NOMO-1 (cell line): Measurements from ENCODE around the gene BBS4.

Experiments used
- DNase-seq, 2 experiments: peaks; one replicate each; lab custom pipeline; 2025; ENCODE audit not compliant: unreplicated experiment in 2 of 2; lab: John Stamatoyannopoulos, UW

Gene BBS4

DNA sequence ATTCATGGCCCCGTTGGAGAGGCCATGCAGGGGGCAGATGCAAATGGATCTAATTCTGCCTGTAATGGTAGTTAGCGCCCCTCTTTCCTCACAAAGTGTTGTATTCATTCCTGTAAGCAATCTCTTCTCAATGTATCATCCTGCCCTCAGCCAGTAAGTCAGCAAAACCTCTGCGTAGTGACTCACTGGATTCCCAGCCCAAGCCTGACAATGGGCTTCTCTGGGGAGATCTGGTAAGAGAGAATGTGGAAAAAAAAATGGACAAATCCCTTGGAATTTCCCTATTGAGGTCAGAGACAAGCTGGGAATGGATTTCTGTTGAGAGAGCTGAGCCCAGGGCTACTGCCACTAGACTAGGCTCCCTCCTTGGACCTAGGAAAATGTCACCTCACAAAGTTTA, 72.2 kb downstream of the BBS4 start:
- no peak for DNase-seq

DNA sequence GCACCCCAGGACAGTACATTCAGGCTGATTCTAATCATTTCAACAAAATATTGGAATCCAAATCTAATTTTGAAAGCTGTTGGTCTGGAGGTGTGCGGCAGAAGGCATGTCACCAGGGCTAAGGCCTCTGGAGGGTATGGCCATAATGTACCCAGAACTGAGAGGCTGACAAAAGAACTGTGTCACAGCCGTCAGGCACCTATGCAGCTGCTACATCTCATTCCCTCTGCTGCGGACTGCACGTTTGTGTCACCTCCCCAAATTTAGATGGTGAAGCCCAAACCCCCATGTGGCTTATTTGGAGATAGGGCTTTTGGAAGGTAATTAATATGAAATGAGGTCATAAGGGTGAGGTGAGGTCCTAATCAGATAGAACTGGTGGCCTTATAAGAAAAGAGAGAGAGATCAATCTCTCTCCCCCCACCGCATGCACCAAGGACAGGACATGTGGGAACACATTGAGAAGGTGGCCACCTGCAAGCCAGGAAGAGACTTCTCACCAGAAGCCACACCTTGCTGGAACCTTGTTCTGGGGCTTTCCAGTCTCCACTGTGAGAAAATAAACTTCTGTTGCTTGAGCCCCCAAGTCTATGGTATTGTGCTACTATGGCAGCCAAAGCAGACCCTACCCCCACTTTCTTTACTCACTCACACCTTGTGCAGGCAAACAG, 74.7 kb downstream of the BBS4 start:
- DNase-seq: no peak

DNA sequence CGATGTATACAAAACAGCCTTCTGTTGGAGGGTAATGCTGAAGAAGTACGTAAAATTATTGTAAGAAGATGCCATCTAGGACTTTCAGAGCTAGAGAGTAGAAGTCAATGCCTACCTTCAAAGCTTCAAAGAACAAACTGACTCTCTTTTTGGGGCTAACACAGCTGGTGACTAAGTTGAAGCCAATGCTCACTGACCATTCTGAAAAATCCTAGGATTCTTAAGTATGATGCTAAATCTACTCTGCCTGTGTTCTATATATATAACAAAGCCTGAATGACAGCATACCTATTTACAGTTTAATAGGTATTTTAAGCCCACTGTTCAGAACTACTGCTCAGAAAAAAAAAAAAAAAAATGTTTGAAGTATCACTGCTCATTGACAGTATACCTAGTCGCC, 78.6 kb downstream of the BBS4 start:
- DNase-seq: no peak

DNA sequence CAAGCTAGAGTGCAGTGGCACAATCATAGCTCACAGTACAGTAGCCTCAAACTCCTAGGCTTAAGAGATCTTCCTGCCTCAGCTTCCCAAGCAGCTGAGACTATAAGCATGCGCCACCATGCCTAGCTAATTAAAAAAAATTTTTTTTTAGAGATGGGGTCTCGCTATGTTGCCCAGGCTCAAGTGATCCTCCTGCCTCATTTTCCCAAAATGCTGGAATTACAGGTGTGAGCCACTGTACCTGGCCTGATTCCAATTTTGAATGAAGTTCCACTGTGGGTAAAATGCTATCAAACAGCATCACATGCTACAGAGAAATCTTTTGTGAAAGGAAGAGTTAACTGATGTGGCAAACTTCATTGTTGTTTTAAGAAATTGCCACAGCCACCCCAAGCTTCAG, 80.0 kb downstream of the BBS4 start:
- DNase-seq: no peak

DNA sequence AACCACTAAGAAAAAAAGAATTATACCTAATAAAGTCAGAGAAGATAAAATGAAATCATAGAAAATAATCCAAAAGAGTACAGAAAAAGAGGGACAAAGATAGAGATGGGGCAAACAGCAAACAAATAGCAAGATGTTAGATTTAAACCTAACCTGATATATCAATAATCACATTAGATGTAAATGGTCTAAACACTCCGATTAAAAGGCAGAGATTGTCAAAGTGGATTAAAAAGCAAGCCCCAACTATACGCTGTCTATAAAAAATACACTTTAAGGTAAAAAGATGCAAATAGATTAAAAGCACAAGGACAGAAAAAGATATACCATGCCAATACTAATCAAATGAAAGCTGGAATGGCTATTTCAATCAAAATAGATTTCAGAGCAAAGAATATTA, 80.8 kb downstream of the BBS4 start:
- DNase-seq: no peak

DNA sequence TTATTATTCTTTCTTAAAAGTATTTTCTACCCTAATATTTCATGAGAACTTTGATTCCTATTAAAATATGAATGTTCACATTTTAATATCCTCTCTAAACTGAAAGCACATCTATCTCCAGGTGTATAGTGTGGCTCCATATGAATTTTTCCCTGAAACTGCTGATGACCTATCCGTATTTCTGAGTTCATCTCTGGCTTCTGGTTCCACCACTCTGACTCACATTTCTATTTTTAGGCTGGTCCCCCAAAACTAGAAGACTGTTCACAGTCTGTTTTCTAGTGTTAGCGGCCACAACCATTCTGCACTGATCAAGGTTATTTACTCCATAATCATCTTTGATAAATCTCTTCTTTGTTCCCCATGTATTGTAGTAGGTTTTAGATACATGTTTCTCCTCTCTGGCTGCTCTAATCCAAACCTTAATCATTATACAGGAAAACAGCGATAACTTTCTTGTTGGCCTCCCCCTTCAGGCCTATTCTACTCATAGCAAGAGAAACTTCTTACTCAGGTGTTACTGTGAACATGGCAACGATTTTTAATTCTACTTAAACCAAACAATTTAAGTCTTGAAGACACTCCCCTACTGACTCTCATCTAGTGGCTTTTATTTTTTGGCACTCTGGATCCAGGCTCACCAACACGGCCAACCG, 84.8 kb downstream of the BBS4 start:
- no peak for DNase-seq

DNA sequence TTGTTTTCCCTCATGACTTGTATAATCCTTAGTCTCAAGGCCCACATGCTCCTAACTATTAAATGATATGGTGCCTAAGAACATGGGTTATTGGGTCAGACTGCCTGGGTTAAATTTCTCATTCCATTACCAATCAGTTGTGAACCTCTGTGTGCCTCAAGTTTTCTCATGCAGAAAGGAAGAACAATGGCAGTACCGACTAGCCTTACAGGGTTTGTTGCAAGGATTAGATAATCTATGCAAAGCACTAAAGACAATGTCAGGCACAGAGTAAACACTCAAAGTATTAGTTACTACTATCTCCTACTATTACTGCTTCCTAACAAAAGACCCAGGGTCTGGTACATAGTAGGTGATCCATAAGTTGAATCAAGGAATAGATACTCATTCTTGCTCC, 85.3 kb downstream of the BBS4 start:
- DNase-seq: no peak

DNA sequence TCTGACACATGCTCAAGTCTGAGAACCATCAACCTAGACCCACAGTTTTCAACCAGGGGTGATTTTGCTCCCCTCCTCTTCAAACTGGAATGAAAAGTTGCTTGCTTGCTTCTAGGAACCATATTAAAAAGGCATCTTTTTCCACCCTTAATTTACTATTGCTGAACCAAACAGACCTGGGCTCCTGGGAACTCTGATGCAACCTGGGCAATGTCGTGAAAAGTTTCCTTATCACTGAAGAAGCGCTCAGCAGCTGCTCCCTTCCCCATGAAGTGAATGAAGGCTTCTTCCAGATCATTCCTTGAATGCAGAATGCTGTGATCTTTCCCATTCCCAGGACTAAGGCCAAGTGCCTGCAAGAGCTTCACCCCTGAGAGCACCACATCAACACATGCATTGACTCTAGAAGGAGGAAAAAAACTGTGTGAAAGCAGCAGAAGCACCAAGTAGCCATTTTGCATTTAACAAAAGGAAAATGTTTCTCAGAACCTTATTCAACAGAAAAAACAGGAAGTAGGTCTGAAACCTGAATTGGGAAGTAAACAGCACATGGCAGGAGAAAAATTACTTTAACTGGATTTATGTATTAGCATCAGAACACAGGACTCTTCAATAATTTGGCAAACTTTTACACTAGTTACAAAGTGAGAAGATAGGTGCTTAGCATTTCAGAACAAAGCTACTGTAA, 88.8 kb downstream of the BBS4 start:
- peak; percentile 33 to 68 for DNase-seq

DNA sequence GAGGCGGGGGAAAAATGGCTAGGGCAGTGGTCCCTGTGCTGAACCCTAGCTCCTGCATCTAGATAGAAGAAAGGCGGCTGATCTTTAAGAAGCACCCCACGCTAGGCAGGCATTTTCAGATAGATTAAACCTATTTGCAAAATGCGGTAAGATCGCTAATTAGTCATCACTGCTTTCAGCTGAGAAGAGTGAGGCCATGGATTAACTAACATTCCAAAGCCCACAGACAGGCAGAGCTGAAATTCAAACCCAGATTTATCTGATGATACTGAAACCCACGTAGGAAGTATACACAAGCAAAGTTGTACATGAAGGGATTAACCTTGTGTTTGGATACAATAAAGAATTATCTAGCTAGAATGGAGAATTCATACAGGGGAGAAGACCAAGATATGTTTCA, 92.8 kb downstream of the BBS4 start:
- DNase-seq: no peak

DNA sequence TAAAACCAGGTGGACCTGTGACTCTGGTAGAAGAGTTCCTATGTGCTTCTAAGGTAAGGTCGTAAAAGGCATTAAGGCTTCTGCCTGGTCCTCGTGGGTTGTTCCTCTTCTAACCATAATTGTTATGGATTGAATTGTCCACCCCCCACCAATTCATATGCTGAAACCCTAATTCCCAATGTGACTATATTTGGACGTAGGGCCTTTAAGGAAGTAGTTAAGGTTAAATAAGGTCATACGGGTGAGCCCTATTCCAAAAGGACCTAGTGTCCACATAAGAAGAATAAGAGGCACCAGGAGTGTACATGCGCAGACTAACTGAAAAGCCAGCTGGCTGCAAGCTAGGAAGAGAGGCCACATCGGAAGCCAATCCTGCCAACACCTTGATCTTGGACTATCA, 95.6 kb downstream of the BBS4 start:
- peak in 1 of 2 experiments; percentile 24 for DNase-seq

DNA sequence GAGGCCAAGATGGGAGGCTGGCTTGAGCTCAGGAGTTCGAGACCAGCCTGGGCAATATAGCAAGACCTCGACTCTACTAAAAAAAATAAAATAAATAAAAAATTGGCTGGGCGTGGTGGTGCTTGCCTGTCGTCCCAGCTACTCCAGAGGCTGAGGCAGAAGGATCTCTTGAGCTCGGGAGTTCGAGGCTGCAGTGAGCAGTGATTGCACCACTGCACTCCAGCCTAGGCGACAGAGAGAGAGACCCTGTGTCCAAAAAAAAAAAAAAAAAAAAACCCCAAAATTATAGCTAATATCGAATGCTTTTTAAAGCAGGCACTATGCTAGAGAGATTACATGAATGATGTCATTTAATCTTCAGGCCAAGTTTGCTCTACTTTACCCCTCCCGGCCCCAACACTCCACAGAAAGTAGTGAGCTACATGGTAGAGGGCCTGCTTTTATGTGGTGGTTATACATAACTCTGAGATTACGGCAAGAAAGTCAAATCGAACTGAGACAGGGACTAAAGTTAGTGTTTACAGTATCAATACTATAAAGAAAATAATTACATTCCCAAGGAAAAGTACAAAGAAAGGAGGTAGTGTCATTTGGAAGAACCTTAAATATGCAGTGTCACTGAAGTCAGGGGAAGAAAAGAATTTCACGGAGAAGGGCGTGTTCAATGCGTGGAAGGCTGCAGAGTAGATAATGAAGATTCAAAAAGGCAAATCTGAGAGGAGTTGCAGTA, 96.4 kb downstream of the BBS4 start:
- DNase-seq: peak; percentile 0 to 10

DNA sequence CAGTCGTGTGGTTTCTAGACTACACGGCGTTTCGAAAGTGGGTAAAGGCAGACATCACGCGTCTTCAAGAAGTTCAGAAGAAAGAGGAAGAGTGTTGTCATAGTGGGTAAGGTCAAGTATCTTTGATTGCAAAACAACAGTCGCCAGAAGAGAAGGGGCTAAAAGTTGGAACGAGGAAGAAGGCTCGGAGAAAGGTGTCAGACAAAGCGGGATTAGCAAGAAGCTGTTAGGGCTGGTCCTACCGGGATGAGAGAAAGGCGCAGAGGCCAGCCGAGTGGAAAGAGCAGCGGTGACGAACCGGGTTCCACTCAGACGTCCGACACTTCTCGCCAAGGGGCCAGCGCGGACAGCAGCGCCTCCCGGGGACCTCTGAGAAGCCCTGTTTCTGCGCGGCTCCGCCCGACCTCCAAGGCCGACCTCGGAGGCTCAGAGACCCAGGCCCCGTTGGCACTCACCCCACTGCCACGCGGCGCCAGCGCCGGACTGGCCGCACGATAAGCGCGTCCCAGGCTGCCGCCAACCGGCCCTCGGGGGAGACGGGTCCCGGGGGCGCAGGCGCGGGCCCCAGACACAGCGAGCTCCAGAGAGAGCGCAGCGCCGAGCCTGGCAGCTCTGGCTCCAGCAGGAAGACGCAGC, 97.1 kb downstream of the BBS4 start:
- DNase-seq: peak; percentile 91 to 98

DNA sequence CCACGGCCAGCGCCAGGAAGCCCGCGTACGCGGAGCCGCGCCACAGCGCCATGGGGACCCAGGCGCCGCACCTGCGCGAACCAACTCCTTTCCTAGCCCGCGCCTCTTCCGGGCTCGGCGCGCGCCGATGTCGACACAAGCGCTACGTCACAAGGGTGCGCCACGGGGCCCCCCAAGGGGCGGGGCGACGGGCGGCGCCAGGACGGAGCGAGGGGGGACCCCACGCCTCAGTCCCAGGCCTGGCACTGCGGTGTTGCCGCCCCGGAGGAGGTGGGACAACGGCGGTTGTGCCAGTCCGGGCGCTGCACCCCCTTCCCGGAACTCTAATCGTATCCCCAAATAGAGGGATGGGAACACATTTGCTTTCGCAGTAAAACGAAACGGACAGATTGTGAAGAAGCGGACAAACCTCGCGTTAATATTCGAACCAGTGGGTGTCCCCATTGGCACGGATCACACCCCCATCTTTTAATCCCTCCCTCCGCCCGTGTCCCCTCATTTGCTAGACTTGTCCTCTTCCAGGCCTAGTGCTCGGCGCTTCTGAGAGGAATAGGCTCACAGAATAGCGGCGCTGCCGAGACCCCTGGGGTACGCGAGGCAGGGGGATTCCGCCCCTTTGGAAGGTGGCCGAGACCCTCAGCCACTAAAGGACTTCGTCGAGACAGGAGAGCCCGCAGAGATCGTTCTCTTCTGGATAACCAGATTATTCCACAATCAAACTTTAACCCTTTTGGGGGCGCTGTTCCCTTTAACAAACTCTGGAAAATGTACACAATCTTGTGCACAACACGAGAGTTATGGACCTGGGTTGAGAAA, 97.8 kb downstream of the BBS4 start, which contains the start of gene ADPGK:
ADPGK (minus strand) TSS at position 119 of the 816 bp plus-strand sequence; CDS start at position 52, 67 bp downstream.
- DNase-seq: peak; percentile 89 to 91

DNA sequence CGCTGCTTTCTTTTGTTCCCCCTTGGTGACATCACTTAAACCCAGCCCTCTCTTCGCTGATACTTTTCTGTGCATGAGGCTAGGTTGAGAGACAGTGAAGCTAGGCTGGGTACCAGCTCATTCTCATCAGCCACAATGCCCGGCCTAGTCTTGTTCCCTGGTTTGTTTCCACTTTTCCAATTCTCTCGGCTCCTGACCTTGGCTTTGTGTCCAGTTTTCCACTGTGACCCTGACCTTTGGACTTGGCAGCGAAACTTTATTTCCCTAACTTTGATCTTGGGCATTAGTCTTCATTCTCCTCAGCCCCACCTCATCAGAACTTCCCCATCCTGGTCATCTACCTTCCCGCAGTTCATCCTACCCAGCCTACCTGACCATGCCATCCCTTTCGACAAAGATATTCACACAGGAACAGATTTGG, 98.5 kb downstream of the BBS4 start:
- DNase-seq: no peak

DNA sequence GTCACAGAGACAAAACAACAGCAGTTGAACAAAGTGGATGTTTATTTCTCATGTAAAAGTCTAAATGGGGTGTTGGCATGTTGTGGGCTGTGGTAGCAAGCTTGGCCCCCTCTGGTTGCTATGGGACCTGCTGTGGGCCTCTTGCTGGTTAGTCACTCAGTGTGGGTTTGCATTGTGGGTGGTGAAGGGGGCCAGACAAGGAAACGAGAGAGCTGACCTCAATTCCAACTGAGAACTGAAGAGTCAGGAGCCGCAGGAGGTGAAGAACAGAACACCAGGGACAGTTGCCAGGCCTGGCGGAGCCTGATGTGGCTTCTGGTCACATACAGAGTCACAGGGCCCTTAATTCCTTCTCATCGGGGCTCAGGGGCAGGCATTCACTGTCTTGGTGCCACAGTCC, 99.4 kb downstream of the BBS4 start:
- peak; percentile 48 to 57 for DNase-seq

DNA sequence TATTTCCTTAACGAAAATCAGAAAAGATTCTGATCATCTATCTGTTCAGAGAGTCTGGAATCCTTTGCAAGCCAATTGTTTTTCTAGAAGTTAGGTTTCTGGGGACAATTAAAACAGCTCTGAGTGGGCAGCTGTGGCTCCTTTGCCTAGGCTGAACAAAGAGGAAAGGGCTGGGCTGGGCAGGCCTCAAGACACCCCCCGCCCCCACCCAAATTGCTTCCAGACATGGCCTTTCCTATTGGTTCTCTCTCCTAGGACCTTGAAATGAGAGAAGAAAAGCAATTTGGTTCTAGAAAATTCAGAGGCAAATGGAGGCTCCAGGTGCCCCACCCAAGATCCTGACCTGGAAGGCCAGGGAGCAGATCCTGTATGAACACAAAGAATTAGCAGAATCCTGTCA, 99.8 kb downstream of the BBS4 start:
- DNase-seq: no peak

DNA sequence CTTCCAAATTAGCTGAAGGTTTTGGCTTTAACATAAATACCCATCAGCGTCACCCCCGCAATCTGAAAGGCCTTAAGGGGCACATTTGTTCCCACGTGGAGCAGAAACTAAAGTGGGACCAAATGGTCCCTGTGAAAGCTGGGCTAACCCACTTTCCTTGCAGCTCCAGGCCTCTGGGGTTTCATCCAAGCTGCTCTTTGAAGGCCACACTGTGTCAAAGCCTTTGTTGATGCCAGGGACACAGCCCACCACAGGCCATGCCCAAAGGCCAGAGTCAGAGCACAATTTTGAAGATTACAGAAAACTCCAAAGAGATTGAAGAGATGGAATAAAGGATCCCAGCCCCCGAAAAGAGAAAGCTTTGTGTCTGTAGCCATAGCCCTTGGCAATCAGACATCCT, 100.2 kb downstream of the BBS4 start:
- no peak for DNase-seq

DNA sequence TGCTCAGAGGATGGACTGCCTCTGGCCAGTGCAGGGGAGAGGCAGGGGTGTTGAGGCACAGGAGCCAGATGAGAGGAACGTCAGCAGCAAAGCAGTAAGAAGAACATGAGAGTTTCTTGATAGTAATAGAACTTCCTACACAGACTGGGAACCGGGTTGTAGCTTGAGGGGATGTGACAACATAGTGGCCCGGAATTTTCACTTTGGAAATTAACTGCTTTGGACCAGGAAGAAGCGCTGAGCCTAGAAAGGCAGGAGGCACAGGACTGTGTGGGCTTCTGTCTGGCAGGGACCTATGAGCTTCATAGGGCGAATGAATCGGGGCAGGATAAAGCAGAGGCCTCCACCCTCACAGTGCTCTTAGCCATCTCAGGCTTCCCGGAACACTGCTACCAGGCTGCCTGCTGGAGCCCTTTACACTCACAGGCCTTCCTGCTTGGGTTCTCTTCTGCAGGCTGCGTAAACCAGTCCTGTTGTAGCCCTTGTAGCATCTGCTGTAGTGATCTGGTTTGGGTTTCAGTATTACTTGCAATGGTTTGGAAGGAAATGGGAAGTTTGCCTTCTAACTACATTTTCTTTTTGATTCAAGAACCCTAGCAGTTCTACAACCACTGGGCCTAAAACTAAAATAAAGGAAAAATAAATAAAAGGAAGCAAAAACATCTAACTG, 100.8 kb downstream of the BBS4 start:
- no peak for DNase-seq

DNA sequence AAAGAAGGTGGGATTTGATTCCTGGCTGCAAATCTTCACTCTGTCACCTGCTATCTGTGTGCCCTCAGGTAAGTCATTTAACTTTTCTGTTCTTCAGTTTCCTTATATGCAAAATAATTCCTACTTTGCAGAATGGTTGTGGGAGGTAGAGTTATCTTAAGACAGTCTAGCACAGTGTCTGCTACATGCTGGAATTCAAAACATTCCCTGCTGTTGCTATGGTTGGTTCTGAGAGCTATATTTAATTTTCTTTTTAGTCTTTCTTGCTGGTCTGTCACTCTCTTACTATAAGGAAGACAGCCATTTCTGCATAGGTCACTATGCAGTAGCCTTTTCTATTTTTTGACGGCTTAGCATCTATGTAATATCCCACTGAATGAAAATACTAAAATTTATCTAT, 101.5 kb downstream of the BBS4 start:
- DNase-seq: no peak
